Cardiac muscle cell (in vitro differentiated cells and primary cell): ENCODE results near the gene EEF1G. TPM values are rescaled to one million over a fixed set of nuclear protein-coding genes. Genes with fewer than 3 reads are reported as not detected.

Source experiments
- DNase-seq, 2 donors: peaks; one replicate each; pipeline versions ENCODE4 v3.0.0 to v3.0.0-alpha.2; 2010 to 2017; ENCODE audit warnings: low read depth in 1 of 2, low spot score in 1 of 2
- H3K27ac ChIP-seq: fragments of 200-600 bp; sonication (generic); 2 replicates; pipeline ENCODE4 v1.5.1; 2016
- H3K27me3 ChIP-seq: fragments of 200-600 bp; sonication (generic); 2 replicates; pipeline ENCODE4 v1.6.0; 2016; ENCODE audit warnings: control low read depth
- H3K36me3 ChIP-seq: fragments of 200-600 bp; sonication (generic); 2 replicates; pipeline ENCODE4 v1.5.1; 2016; ENCODE audit warnings: control low read depth
- H3K4me1 ChIP-seq: fragments of 200-600 bp; sonication (generic); 2 replicates; pipeline ENCODE4 v1.8.1; 2017; ENCODE audit warnings: low read depth, mild to moderate bottlenecking, mixed run types
- H3K4me3 ChIP-seq: fragments of 200-600 bp; sonication (generic); 2 replicates; pipeline ENCODE4 v1.5.1; 2016; ENCODE audit warnings: mild to moderate bottlenecking
- H3K9me3 ChIP-seq: fragments of 200-600 bp; sonication (generic); 2 replicates; pipeline ENCODE4 v1.5.1; 2017; ENCODE audit warnings: low read depth, mild to moderate bottlenecking, control low read depth
- CTCF ChIP-seq: IDR thresholded peaks from 2 replicates; pipeline ENCODE4 v1.5.1; 2012; ENCODE audit warnings: low read depth, mild to moderate bottlenecking, low read length
- polyA plus RNA-seq: library from polyadenylated mRNA; unstranded; fragments of >200 nt; fragmentation: Nextera tagmentation; extraction: Ambion mirVana; gene quantifications from 2 replicates; pipeline ENCODE4 v1.2.1, GENCODE V29; 2016
- total RNA-seq: library from RNA; depleted of rRNA; stranded (reverse); fragments of >200 nt; gene quantifications from 2 replicates; pipeline ENCODE4 v1.2.3, GENCODE V29; 2016

The EEF1G gene
- total and polyA plus RNA-seq, 2 experiments from 2014 or later: 769 to 2,091 TPM

- peak in 1 of 2 donors; percentile 43 for DNase-seq
- peak overlapping the region; percentile 57 for H3K4me3 ChIP-seq
- H3K4me1 ChIP-seq: peaks cover 31% of the 10 kb centered on the region
- TF ChIP-seq CTCF: no peak
- peaks cover 14% of the 10 kb centered on the region for H3K27me3 ChIP-seq
- H3K9me3 ChIP-seq: no peaks in the 10 kb centered on the region
- peak overlapping the region; percentile 74 for H3K27ac ChIP-seq
- H3K36me3 ChIP-seq: no peaks in the 10 kb centered on the region
These were observed 26.6 kb downstream of the EEF1G start for GRCh38 chr11:62546929-62547625.

- H3K4me1 ChIP-seq: peaks cover 29% of the 10 kb centered on the region
- no peak for TF ChIP-seq CTCF
- peak within 1 kb of the TSS; percentile 57 for H3K4me3 ChIP-seq
- peak within 1 kb of the TSS; percentile 74 for H3K27ac ChIP-seq
- no peaks in the 10 kb centered on the region for H3K9me3 ChIP-seq
- DNase-seq: peak; percentile 73 to 87
- H3K36me3 ChIP-seq: no peaks in the 10 kb centered on the region
- peaks cover 14% of the 10 kb centered on the region for H3K27me3 ChIP-seq
These were observed 27.3 kb downstream of the EEF1G start, which contains the start of gene AHNAK for GRCh38 chr11:62546244-62546928. Gene AHNAK (minus strand): TSS chr11:62546806. CDS start chr11:62536098, 10,708 bp downstream.

GRCh38 chr11:62545437-62546243 lies 28.1 kb downstream of the EEF1G start:
- Histone ChIP-seq H3K4me1 (peaks cover 27% of the 10 kb centered on the region), H3K4me3 (peak overlapping the region; percentile 57), H3K27me3 (peaks cover 14% of the 10 kb centered on the region), H3K9me3 (no peaks in the 10 kb centered on the region), H3K27ac (peak overlapping the region; percentile 74), H3K36me3 (no peaks in the 10 kb centered on the region)
- TF ChIP-seq CTCF: peak; percentile 15
- peak; percentile 84 to 97 for DNase-seq

GRCh38 chr11:62544581-62545436 lies 28.9 kb downstream of the EEF1G start:
- peaks cover 27% of the 10 kb centered on the region for H3K4me1 ChIP-seq
- H3K36me3 ChIP-seq: no peaks in the 10 kb centered on the region
- DNase-seq: peak in 1 of 2 donors; percentile 28
- no peaks in the 10 kb centered on the region for H3K9me3 ChIP-seq
- no peak for TF ChIP-seq CTCF
- peak overlapping the region; percentile 74 for H3K27ac ChIP-seq
- peak overlapping the region; percentile 57 for H3K4me3 ChIP-seq
- peaks cover 14% of the 10 kb centered on the region for H3K27me3 ChIP-seq
